ENCODE measurements around the gene TMEM167A. TPM values are rescaled to one million over a fixed set of nuclear protein-coding genes. Genes with fewer than 3 reads are reported as not detected.

TMEM167A gene
- polyA plus RNA-seq, 3 donors = 50.3 to 337 (median 288) TPM

DNA sequence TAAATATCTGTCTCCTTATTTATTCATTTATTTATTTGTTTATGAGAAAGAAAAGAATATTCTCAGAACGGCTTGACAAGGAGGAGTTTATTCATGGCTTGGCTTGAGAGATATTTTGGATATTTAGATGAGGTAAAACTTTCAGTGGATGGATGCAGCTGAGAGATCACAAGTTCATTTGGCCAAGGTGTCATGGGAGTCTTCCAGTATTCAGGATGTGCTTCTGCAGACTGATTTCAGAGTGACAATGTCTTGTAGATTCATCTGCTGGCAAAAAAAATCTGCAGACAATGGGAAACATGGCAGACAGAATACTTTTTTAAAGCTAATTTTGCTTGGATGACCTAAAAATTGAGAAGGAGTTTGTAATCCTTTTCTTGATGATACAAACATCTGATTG lies 38.6 kb upstream of the TMEM167A start:
- Histone ChIP-seq H3K9me3 (replicated peaks in 1 of 2; ENCODE audit: control insufficient read depth in 1 of 2, insufficient read depth in 1 of 2, low read length in 2 of 2) (peaks cover 28 to 42% of the 10 kb centered on the region in 2 donors), H3K27me3 (ENCODE audit: control insufficient read depth in 2 of 2, insufficient read depth in 2 of 2, low read length in 2 of 2) (no peaks in the 10 kb centered on the region), H3K9ac (ENCODE audit: insufficient read depth, low read length, poor library complexity, severe bottlenecking) (no peak overlapping the region), H3K79me2 (ENCODE audit: insufficient read depth, low read length) (no peaks in the 10 kb centered on the region), H2AFZ (ENCODE audit: insufficient read depth, low read depth, low read length, poor library complexity, severe bottlenecking) (no peak overlapping the region), H3K4me2 (replicated peaks; ENCODE audit: extremely low read depth, low read length, poor library complexity, severe bottlenecking) (no peak overlapping the region), H3K27ac (ENCODE audit: low read depth in 1 of 2, low read length in 2 of 2) (no peak overlapping the region), H3K4me1 (ENCODE audit: control insufficient read depth in 1 of 2, insufficient read depth in 2 of 2, low read length in 2 of 2) (no peaks in the 10 kb centered on the region), H3K4me3 (replicated peaks in 1 of 3; ENCODE audit: low read depth in 2 of 3, low read length in 3 of 3) (no peak overlapping the region), H4K20me1 (ENCODE audit: insufficient read depth, low read length) (no peaks in the 10 kb centered on the region), H3K36me3 (replicated peaks in 1 of 2; ENCODE audit: control insufficient read depth in 1 of 2, insufficient read depth in 2 of 2, low read length in 2 of 2) (peaks cover 16 to 63% of the 10 kb centered on the region in 2 donors)
- Mint-ChIP-seq H3K4me1 (no peaks in the 10 kb centered on the region), H3K27me3 (ENCODE audit: low read depth in 3 of 3) (no peaks in the 10 kb centered on the region), H3K4me3 (no peak overlapping the region), H3K27ac (no peak overlapping the region), H3K36me3 (peaks cover 54 to 78% of the 10 kb centered on the region in 2 donors), H3K9me3 (peaks cover 31 to 52% (median 38%) of the 10 kb centered on the region in 7 donors)
- TF ChIP-seq, protein P1, sequence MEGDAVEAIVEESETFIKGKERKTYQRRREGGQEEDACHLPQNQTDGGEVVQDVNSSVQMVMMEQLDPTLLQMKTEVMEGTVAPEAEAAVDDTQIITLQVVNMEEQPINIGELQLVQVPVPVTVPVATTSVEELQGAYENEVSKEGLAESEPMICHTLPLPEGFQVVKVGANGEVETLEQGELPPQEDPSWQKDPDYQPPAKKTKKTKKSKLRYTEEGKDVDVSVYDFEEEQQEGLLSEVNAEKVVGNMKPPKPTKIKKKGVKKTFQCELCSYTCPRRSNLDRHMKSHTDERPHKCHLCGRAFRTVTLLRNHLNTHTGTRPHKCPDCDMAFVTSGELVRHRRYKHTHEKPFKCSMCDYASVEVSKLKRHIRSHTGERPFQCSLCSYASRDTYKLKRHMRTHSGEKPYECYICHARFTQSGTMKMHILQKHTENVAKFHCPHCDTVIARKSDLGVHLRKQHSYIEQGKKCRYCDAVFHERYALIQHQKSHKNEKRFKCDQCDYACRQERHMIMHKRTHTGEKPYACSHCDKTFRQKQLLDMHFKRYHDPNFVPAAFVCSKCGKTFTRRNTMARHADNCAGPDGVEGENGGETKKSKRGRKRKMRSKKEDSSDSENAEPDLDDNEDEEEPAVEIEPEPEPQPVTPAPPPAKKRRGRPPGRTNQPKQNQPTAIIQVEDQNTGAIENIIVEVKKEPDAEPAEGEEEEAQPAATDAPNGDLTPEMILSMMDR (IDR thresholded peaks at IDR 0.05) = no peak
- intact Hi-C loops (cut with micrococcal nuclease) = no loop called here
- DNase-seq = no peak
- WGBS (ENCODE audit: insufficient coverage) = 100% methylated on average over 1 of the region's 1 CpG

DNA sequence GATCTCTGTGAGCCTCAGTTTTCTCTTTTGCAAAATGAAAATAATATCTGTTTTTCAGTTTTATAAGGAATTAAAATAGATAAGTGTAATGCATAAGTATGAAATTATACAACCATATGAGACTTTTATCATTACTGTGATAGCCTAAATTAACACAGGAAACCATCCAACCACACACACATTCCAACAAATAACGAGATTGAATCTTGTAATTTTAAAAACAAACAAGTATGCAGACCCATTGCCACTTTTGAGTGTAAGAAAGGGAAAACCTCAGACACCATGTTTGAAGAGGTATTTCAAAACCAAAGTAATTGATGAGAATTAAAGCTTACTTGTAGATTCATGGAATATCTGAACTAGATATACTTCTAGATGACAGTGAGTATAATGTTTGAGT lies 32.2 kb upstream of the TMEM167A start:
- Mint-ChIP-seq H3K4me3 (no peak overlapping the region), H3K27me3 (ENCODE audit: low read depth in 3 of 3) (no peaks in the 10 kb centered on the region), H3K4me1 (no peaks in the 10 kb centered on the region), H3K9me3 (peaks cover 16 to 23% (median 22%) of the 10 kb centered on the region in 7 donors), H3K36me3 (peaks cover 44 to 60% of the 10 kb centered on the region in 2 donors), H3K27ac (no peak overlapping the region)
- H3K4me2 ChIP-seq (replicated peaks; ENCODE audit: extremely low read depth, low read length, poor library complexity, severe bottlenecking) = no peak overlapping the region
- no peak overlapping the region for H3K27ac ChIP-seq (ENCODE audit: low read depth in 1 of 2, low read length in 2 of 2)
- no peaks in the 10 kb centered on the region for H4K20me1 ChIP-seq (ENCODE audit: insufficient read depth, low read length)
- no peak overlapping the region for H3K4me3 ChIP-seq (replicated peaks in 1 of 3; ENCODE audit: low read depth in 2 of 3, low read length in 3 of 3)
- TF ChIP-seq, protein P1 (IDR thresholded peaks at IDR 0.05) = no peak
- H3K36me3 ChIP-seq (replicated peaks in 1 of 2; ENCODE audit: control insufficient read depth in 1 of 2, insufficient read depth in 2 of 2, low read length in 2 of 2) = peaks cover 16 to 44% of the 10 kb centered on the region in 2 donors
- no peak overlapping the region for H3K9ac ChIP-seq (ENCODE audit: insufficient read depth, low read length, poor library complexity, severe bottlenecking)
- H3K79me2 ChIP-seq (ENCODE audit: insufficient read depth, low read length) = no peaks in the 10 kb centered on the region
- H3K4me1 ChIP-seq (ENCODE audit: control insufficient read depth in 1 of 2, insufficient read depth in 2 of 2, low read length in 2 of 2) = no peaks in the 10 kb centered on the region
- H3K27me3 ChIP-seq (ENCODE audit: control insufficient read depth in 2 of 2, insufficient read depth in 2 of 2, low read length in 2 of 2) = no peaks in the 10 kb centered on the region
- no CpG with 5 or more reads among the region's 1 CpG for WGBS (ENCODE audit: insufficient coverage)
- no peak for DNase-seq
- H3K9me3 ChIP-seq (replicated peaks in 1 of 2; ENCODE audit: control insufficient read depth in 1 of 2, insufficient read depth in 1 of 2, low read length in 2 of 2) = peaks cover 18 to 24% of the 10 kb centered on the region in 2 donors
- intact Hi-C loops (cut with micrococcal nuclease) = no loop called here
- no peak overlapping the region for H2AFZ ChIP-seq (ENCODE audit: insufficient read depth, low read depth, low read length, poor library complexity, severe bottlenecking)

Measured in CD14-positive monocyte (primary cell).